MCF 10A (cell line): ENCODE results near the gene HMGB3. TPM values are rescaled to one million over a fixed set of nuclear protein-coding genes. Genes with fewer than 3 reads are reported as not detected.
A peak's percentile ranks its signal among the peaks of the same experiment; 100 is the strongest.
"Not testable (repeated sequence)": the region's sequence is repeated elsewhere in the genome, so short reads cannot be mapped to it uniquely, and the experiment has no call there.

Source experiments
- BruUV-seq: library from RNA; stranded (reverse); fragments of 400-500 nt; replicated peaks from 2 replicates; lab custom pipeline; 2021; lab: Mats Ljungman, UMichigan
- CTCF ChIA-PET: fragments of 300-600 bp; sonication (Branson Sonifier 250); formaldehyde crosslinking; extraction: SDS; loops from one replicate; lab custom pipeline; 2021; ENCODE audit warnings: antibody characterized with exemption, inconsistent platforms; lab: Yijun Ruan, JAX
- POLR2A ChIA-PET: fragments of 300-600, 350-650 bp; sonication (Branson Sonifier 250); formaldehyde crosslinking; extraction: SDS; loops from one replicate; lab custom pipeline; 2020; ENCODE audit warnings: antibody characterized with exemption, inconsistent platforms; lab: Yijun Ruan, JAX
- DNase-seq: peaks from one replicate; pipeline ENCODE4 v3.0.0-alpha.2; 2018; ENCODE audit not compliant: unreplicated experiment
- H3K27ac Mint-ChIP-seq: one replicate; pipeline ENCODE4 v1.8.0; 2022; ENCODE audit warnings: mild to moderate bottlenecking, low read depth, mixed read lengths; ENCODE audit not compliant: unreplicated experiment
- H3K27me3 Mint-ChIP-seq: one replicate; pipeline ENCODE4 v1.8.0; 2022; ENCODE audit warnings: mixed read lengths; ENCODE audit not compliant: insufficient read depth, unreplicated experiment
- H3K36me3 Mint-ChIP-seq: one replicate; pipeline ENCODE4 v1.8.0; 2022; ENCODE audit warnings: mild to moderate bottlenecking, moderate library complexity, mixed read lengths; ENCODE audit not compliant: insufficient read depth, unreplicated experiment
- H3K4me1 Mint-ChIP-seq: one replicate; pipeline ENCODE4 v1.8.0; 2022; ENCODE audit warnings: mixed read lengths; ENCODE audit not compliant: insufficient read depth, unreplicated experiment
- H3K4me3 Mint-ChIP-seq: one replicate; pipeline ENCODE4 v1.8.0; 2022; ENCODE audit warnings: mild to moderate bottlenecking, moderate library complexity, mixed read lengths; ENCODE audit not compliant: unreplicated experiment
- H3K9me3 Mint-ChIP-seq: one replicate; pipeline ENCODE4 v1.8.0; 2022; ENCODE audit warnings: mixed read lengths; ENCODE audit not compliant: unreplicated experiment
- intact Hi-C: fragments of 100-400 bp; cut with micrococcal nuclease; formaldehyde crosslinking; loops from 2 replicates; pipeline ENCODE4 v1.14.1; 2022
- total RNA-seq: library from RNA; stranded (reverse); gene quantifications from 2 replicates; pipeline ENCODE4 v1.2.3, GENCODE V29; 2022
- TF ChIP-seq, protein P1 (sequence below): fragments of 200-600 bp; IDR thresholded peaks from one replicate; pipeline ENCODE4 v1.8.0; 2022; ENCODE audit warnings: antibody characterized with exemption, mild to moderate bottlenecking; ENCODE audit not compliant: unreplicated experiment

HMGB3 gene
- total RNA-seq, 1 experiment from 2014 or later = 75.3 TPM

- Mint-ChIP-seq H3K9me3 (no peaks in the 10 kb centered on the region), H3K36me3 (peaks cover 15% of the 10 kb centered on the region), H3K4me1 (peaks cover 6% of the 10 kb centered on the region), H3K27me3 (no peaks in the 10 kb centered on the region), H3K27ac (no peak overlapping the region), H3K4me3 (peak overlapping the region; percentile 54)
- intact Hi-C loops = loop anchor here (2.0 kb wide), 1 partner anchor 210 kb away; no protein-coding TSS in a partner anchor
- TF ChIP-seq, protein P1, sequence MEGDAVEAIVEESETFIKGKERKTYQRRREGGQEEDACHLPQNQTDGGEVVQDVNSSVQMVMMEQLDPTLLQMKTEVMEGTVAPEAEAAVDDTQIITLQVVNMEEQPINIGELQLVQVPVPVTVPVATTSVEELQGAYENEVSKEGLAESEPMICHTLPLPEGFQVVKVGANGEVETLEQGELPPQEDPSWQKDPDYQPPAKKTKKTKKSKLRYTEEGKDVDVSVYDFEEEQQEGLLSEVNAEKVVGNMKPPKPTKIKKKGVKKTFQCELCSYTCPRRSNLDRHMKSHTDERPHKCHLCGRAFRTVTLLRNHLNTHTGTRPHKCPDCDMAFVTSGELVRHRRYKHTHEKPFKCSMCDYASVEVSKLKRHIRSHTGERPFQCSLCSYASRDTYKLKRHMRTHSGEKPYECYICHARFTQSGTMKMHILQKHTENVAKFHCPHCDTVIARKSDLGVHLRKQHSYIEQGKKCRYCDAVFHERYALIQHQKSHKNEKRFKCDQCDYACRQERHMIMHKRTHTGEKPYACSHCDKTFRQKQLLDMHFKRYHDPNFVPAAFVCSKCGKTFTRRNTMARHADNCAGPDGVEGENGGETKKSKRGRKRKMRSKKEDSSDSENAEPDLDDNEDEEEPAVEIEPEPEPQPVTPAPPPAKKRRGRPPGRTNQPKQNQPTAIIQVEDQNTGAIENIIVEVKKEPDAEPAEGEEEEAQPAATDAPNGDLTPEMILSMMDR = no peak
- BruUV-seq = no TSS peak
- ChIA-PET CTCF (no interaction called here), POLR2A (no interaction called here)
- no peak for DNase-seq
Observed at GRCh38 chrX:150982235-150982787, 824 bp upstream of the HMGB3 start.

- ChIA-PET CTCF (no interaction called here), POLR2A (interaction anchor here (0.7 to 1.1 kb wide), 4 partner anchors 99 to 785 kb away, joined by 3 to 5 read pairs (median 4); no protein-coding TSS in a partner anchor)
- Mint-ChIP-seq H3K27me3 (no peaks in the 10 kb centered on the region), H3K4me3 (peak overlapping the region; percentile 54), H3K9me3 (no peaks in the 10 kb centered on the region), H3K36me3 (peaks cover 28% of the 10 kb centered on the region), H3K4me1 (peaks cover 12% of the 10 kb centered on the region), H3K27ac (no peak overlapping the region)
- intact Hi-C loops = loop anchor here (1.0 to 2.0 kb wide), 2 partner anchors 85 to 211 kb away; partner anchors contain the start of gene CD99L2
- TF ChIP-seq, protein P1 = no peak
- DNase-seq = no peak
- BruUV-seq = no TSS peak
Observed at GRCh38 chrX:150983521-150984168, 510 bp downstream of the HMGB3 start.

DNA sequence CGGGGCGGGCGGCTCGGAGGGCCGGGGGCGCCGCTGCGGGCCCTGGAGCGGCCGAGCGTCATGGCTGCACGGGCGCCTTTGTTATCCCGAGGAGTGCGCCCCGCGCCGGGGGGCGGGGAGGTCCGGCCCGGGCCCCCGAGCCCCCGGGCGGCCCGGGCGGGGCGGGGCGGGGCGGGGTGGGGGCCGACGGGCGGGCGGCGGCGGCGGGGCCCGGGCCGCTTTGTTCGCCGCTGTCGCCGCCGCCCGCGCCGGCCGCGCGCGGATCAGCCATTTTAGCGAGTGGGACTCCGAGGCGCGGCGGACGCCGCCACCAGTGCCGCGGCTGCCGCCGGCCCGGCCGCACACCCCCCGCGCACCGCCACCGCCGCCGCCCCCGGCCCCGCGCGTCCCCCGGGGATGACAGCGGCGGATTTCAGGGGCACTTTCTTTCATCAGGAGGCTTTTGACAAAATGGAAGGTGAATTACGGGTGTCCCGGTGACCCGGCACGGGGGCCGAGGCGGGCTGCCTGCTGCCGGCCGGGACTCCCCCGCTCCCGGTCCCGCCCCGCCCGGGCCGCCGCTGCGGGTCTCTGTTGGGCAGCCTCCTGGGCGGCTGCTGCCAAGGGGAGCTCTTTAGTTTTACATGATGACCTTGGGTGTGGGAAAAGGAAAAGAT is 1.2 kb downstream of the HMGB3 start:
- no peak for DNase-seq
- TF ChIP-seq, protein P1 = no peak
- ChIA-PET CTCF (interaction anchor here (0.6 to 1.0 kb wide), 2 partner anchors 98 to 207 kb away, joined by 3 read pairs; no protein-coding TSS in a partner anchor), POLR2A (interaction anchor here (0.9 to 1.1 kb wide), 4 partner anchors 73 to 212 kb away, joined by 3 to 5 read pairs (median 3); no protein-coding TSS in a partner anchor)
- no peaks in the 10 kb centered on the region for H3K27me3 Mint-ChIP-seq
- H3K4me1 Mint-ChIP-seq = peaks cover 14% of the 10 kb centered on the region
- intact Hi-C loops = no loop called here
- peak overlapping the region; percentile 76 for H3K4me3 Mint-ChIP-seq
- H3K9me3 Mint-ChIP-seq = no peaks in the 10 kb centered on the region
- H3K36me3 Mint-ChIP-seq = peaks cover 29% of the 10 kb centered on the region
- no TSS peak for BruUV-seq
- H3K27ac Mint-ChIP-seq = peak overlapping the region; percentile 63

DNA sequence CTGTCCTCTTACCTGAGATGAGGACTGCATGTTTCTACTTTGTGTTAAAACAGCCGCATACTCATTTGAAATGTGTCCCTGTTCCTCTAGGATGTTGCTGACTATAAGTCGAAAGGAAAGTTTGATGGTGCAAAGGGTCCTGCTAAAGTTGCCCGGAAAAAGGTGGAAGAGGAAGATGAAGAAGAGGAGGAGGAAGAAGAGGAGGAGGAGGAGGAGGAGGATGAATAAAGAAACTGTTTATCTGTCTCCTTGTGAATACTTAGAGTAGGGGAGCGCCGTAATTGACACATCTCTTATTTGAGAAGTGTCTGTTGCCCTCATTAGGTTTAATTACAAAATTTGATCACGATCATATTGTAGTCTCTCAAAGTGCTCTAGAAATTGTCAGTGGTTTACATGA is 4.6 kb downstream of the HMGB3 start:
- H3K9me3 Mint-ChIP-seq, H3K27me3 Mint-ChIP-seq, H3K27ac Mint-ChIP-seq, H3K4me3 Mint-ChIP-seq, BruUV-seq, DNase-seq, intact Hi-C loops: not testable (repeated sequence)
- POLR2A ChIA-PET = interaction anchor here (0.6 kb wide), 1 partner anchor 41 kb away, joined by 3 read pairs; no protein-coding TSS in a partner anchor
- Mint-ChIP-seq H3K4me1 (peaks cover 17% of the 10 kb centered on the region), H3K36me3 (peaks cover 29% of the 10 kb centered on the region)
- CTCF ChIA-PET = interaction anchor here (0.6 kb wide), 2 partner anchors 168 to 183 kb away, joined by 3 to 6 read pairs; no protein-coding TSS in a partner anchor
